Thyroid gland (tissue), 4 donors: Measurements from ENCODE around the gene PRKCZ. TPM values are rescaled to one million over a fixed set of nuclear protein-coding genes. Genes with fewer than 3 reads are reported as not detected.
A peak's percentile ranks its signal among the peaks of the same experiment; 100 is the strongest.

Experiments used
- DNase-seq, 2 donors: peaks; one replicate each; pipeline ENCODE4 v3.0.0-alpha.2; 2019
- H3K27ac ChIP-seq, 3 donors: fragments of 200-600 bp; sonication (generic); 1 replicate in 2 of 3; 2 replicates in 1 of 3; pipeline ENCODE4 v1.5.1; 2016 to 2019; ENCODE audit warnings: mild to moderate bottlenecking in 1 of 3, moderate library complexity in 1 of 3
- H3K27me3 ChIP-seq: fragments of 200-600 bp; sonication (generic); one replicate; pipeline ENCODE4 v1.5.1; 2019
- H3K36me3 ChIP-seq, 2 donors: fragments of 200-600 bp; sonication (generic); one replicate each; pipeline ENCODE4 v1.5.1; 2016 to 2019
- H3K4me1 ChIP-seq, 2 donors: fragments of 200-600 bp; sonication (generic); one replicate each; pipeline ENCODE4 v1.5.1; 2017 to 2019
- H3K4me3 ChIP-seq, 3 donors: fragments of 200-600 bp; sonication (generic); replicated peaks in 1 of 3; 1 replicate in 2 of 3; 2 replicates in 1 of 3; pipeline ENCODE4 v1.5.1; 2016; ENCODE audit warnings: mild to moderate bottlenecking in 1 of 3
- H3K9me3 ChIP-seq: fragments of 200-600 bp; sonication (generic); one replicate; pipeline ENCODE4 v1.5.1; 2017
- CTCF ChIP-seq, 6 experiments: fragments of 200-600 bp in 3 of 6; fragments of 450-650 bp in 3 of 6; sonication (generic) in 3 of 6; IDR thresholded peaks; one replicate each; pipeline ENCODE4 v1.5.1; 2016 to 2019; ENCODE audit warnings: antibody characterized with exemption in 6 of 6, mild to moderate bottlenecking in 2 of 6, inconsistent platforms in 1 of 6, moderate library complexity in 1 of 6
- POLR2A ChIP-seq, 2 donors: fragments of 450-650 bp; IDR thresholded peaks; one replicate each; pipeline ENCODE4 v1.6.1; 2017; ENCODE audit warnings: antibody characterized with exemption in 2 of 2, mild to moderate bottlenecking in 2 of 2, moderate library complexity in 1 of 2
- WGBS, 2 donors: methylation state at CpG; one replicate each; pipeline ENCODE4 v1.1.5; 2017; 5-methylcytosine and 5-hydroxymethylcytosine counted together
- intact Hi-C: fragments of 100-400 bp; cut with DNase I; formaldehyde crosslinking; loops from one replicate; pipeline ENCODE4 v1.15.1; 2023
- total RNA-seq, 4 donors: library from RNA; depleted of rRNA; stranded (reverse); fragments of >200 nt; gene quantifications; one replicate each; pipeline ENCODE4 v1.2.3, GENCODE V29; 2016

PRKCZ gene
- total RNA-seq, 4 donors from 2014 or later: 33.6 to 53.0 (median 44.3) TPM

- H3K9me3 ChIP-seq: no peaks in the 10 kb centered on the region
- TF ChIP-seq POLR2A (IDR thresholded peaks at IDR 0.05): no peak
- no peak for TF ChIP-seq CTCF (IDR thresholded peaks at IDR 0.05)
- H3K36me3 ChIP-seq: no peaks in the 10 kb centered on the region
- no peaks in the 10 kb centered on the region for H3K27me3 ChIP-seq
- 87 to 93% methylated on average over 10 to 14 of the region's 14 CpGs for WGBS, 2 donors
- H3K27ac ChIP-seq: no peak overlapping the region
- H3K4me3 ChIP-seq: no peak overlapping the region
- H3K4me1 ChIP-seq: peaks cover 19 to 39% of the 10 kb centered on the region in 2 donors
- intact Hi-C loops: loop anchor here (10.0 kb wide), 1 partner anchor 344 kb away; no protein-coding TSS in a partner anchor
- DNase-seq: no peak
These were observed 150.9 kb downstream of the PRKCZ start for GRCh38 chr1:2201062-2201461.

- 86 to 89% methylated on average over 9 of the region's 9 CpGs for WGBS, 2 donors
- Histone ChIP-seq H3K4me1 (peaks cover 19 to 45% of the 10 kb centered on the region in 2 donors), H3K36me3 (no peaks in the 10 kb centered on the region), H3K4me3 (no peak overlapping the region), H3K27ac (no peak overlapping the region), H3K9me3 (no peaks in the 10 kb centered on the region), H3K27me3 (no peaks in the 10 kb centered on the region)
- intact Hi-C loops: loop anchor here (10.0 kb wide), 1 partner anchor 343 kb away; no protein-coding TSS in a partner anchor
- TF ChIP-seq CTCF (IDR thresholded peaks at IDR 0.05): no peak
- TF ChIP-seq POLR2A (IDR thresholded peaks at IDR 0.05): no peak
- DNase-seq: no peak
These were observed 151.9 kb downstream of the PRKCZ start for GRCh38 chr1:2202008-2202575.

- DNase-seq: no peak
- H3K4me1 ChIP-seq: peaks cover 20 to 54% of the 10 kb centered on the region in 2 donors
- H3K4me3 ChIP-seq: no peak overlapping the region
- H3K36me3 ChIP-seq: no peaks in the 10 kb centered on the region
- intact Hi-C loops: loop anchor here (10.0 kb wide), 1 partner anchor 342 kb away; no protein-coding TSS in a partner anchor
- TF ChIP-seq CTCF (IDR thresholded peaks at IDR 0.05) (no peak), POLR2A (IDR thresholded peaks at IDR 0.05) (no peak)
- no peaks in the 10 kb centered on the region for H3K9me3 ChIP-seq
- peak overlapping the region in 1 of 3 donors; percentile 73 for H3K27ac ChIP-seq
- WGBS, 2 donors: 90 to 93% methylated on average over 9 of the region's 15 CpGs
- no peaks in the 10 kb centered on the region for H3K27me3 ChIP-seq
These were observed 152.8 kb downstream of the PRKCZ start for GRCh38 chr1:2202843-2203601.

- Histone ChIP-seq H3K4me3 (peak overlapping the region in 1 of 3 donors; percentile 34), H3K36me3 (no peaks in the 10 kb centered on the region), H3K9me3 (no peaks in the 10 kb centered on the region), H3K4me1 (peaks cover 25 to 57% of the 10 kb centered on the region in 2 donors), H3K27me3 (no peaks in the 10 kb centered on the region), H3K27ac (peak overlapping the region in 2 of 3 donors; percentile 73 to 76)
- TF ChIP-seq CTCF (IDR thresholded peaks at IDR 0.05) (no peak), POLR2A (IDR thresholded peaks at IDR 0.05) (no peak)
- DNase-seq: no peak
- intact Hi-C loops: loop anchor here (10.0 kb wide), 1 partner anchor 341 kb away; no protein-coding TSS in a partner anchor
- 77% methylated on average over 18 of the region's 25 CpGs; no CpG with 5 or more reads in 1 of the 2 donors for WGBS, 2 donors
These were observed 153.6 kb downstream of the PRKCZ start for GRCh38 chr1:2203671-2204414.
